Activated naive CD4-positive, alpha-beta T cell (primary cell): ENCODE data around the gene USP47.

ENCODE experiments used
- DNase-seq, 4 experiments: peaks; one replicate each; lab custom pipeline; 2025; lab: John Stamatoyannopoulos, UW

The USP47 gene

GRCh38 chr11:12001186-12001585, 159.4 kb downstream of the USP47 start:
- DNase-seq = no peak

- DNase-seq = no peak
These were observed 161.6 kb downstream of the USP47 start for GRCh38 chr11:12003336-12003735.

GRCh38 chr11:12003815-12004214, 162.0 kb downstream of the USP47 start:
- no peak for DNase-seq

- no peak for DNase-seq
These were observed 163.3 kb downstream of the USP47 start for GRCh38 chr11:12005061-12005460.

- DNase-seq = no peak
These were observed 163.7 kb downstream of the USP47 start for GRCh38 chr11:12005476-12005875.

GRCh38 chr11:12006552-12007229, 164.9 kb downstream of the USP47 start:
- no peak for DNase-seq

- no peak for DNase-seq
These were observed 165.4 kb downstream of the USP47 start for GRCh38 chr11:12007230-12007593.

GRCh38 chr11:12007769-12008737, 166.3 kb downstream of the USP47 start, which contains the start of gene DKK3:
DKK3 (minus strand) TSS chr11:12008626; CDS start chr11:12008582, 44 bp downstream.
- no peak for DNase-seq
